Sciatic nerve (tissue), 2 donors: ENCODE measurements around the gene IVD. TPM values are rescaled to one million over a fixed set of nuclear protein-coding genes. Genes with fewer than 3 reads are reported as not detected.
A peak's percentile ranks its signal among the peaks of the same experiment; 100 is the strongest.

ENCODE experiments used
- ATAC-seq: fragments of 200-7000 bp; cut with Tn5 transposase; one replicate; pipeline ENCODE4 v1.9.1; 2020; ENCODE audit warnings: mild to moderate bottlenecking, moderate library complexity
- DNase-seq: peaks from one replicate; pipeline ENCODE4 v3.0.0-alpha.2; 2020; ENCODE audit warnings: low spot score
- intact Hi-C: fragments of 100-400 bp; cut with DNase I; formaldehyde crosslinking; loops from one replicate; pipeline ENCODE4 v1.14.2; 2022
- total RNA-seq: library from RNA; stranded (reverse); fragmentation: NEBNext Ultra II Directional; extraction: Animal tissue kit (Norgen Biotek cat#: 25700); gene quantifications from one replicate; pipeline ENCODE4 v1.2.1, GENCODE V29; 2021
- donor health status: DM: no; HTN: no; CAD: no.
- donor health status: DM: no; HTN: no; CAD: no.

IVD gene
- total RNA-seq, 1 donor from 2014 or later, result 67.8 TPM

DNA sequence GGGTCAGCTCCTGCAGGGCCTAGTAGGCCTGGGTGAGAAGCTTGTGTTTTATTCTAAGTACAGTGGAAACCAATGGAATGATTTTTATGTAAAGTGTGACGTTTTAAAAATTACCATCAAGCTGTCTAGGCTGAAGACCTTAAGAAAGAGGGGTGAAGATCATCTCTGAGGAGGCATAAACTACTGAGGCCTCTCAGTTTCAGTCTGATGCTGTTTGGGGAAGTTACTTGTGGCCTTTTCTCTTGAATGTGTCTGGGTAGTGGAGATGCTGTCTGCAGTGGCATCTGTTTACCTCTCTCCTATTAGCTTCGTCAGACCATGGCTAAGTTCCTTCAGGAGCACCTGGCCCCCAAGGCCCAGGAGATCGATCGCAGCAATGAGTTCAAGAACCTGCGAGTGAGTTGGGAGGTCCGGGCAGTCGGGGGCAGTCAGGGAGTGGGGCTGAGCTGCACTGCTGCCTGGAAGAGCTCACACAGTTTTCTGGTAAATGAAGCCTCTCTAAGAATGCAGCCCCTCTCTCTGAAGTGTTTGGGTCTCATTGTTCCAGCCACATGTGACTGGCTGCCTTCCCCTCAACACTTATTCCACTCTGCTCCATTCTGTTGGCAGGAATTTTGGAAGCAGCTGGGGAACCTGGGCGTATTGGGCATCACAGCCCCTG is 1.9 kb downstream of the IVD start:
- no peak for ATAC-seq
- no peak for DNase-seq
- intact Hi-C loops, result no loop called here

DNA sequence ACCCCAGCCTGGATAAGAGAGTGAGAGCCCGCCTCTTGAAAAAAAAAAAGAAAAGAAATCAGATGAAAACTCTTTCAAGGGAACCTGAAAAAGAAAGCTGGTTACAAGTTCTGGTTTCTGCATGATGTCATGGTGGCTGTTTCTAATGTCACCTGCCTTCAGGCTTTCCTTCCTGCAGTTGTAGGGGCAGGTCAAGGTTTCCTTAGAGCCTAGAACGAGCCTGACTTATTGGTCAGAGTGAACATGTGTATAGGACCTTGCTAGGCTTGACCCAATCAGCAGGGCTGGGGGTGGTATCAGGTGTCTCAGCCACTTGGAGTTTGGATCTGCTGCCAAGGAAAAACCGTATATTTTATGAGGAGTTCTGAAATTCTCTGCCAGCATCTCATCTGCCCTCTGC is 3.8 kb downstream of the IVD start:
- ATAC-seq, result no peak
- DNase-seq, result no peak
- intact Hi-C loops, result no loop called here

DNA sequence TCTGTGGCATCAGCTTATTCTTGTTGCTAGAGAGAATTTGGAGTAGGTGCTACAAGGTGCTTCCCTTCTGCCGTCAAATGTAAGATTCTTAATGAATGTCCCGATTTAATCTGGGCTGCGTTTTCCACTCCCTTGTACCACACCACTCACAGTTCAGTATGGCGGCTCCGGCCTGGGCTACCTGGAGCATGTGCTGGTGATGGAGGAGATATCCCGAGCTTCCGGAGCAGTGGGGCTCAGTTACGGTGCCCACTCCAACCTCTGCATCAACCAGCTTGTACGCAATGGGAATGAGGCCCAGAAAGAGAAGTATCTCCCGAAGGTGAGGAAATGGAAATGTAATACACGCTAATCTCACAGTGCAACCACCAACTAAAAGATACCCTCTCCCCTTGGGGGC is 4.9 kb downstream of the IVD start:
- intact Hi-C loops, result no loop called here
- ATAC-seq (no peak), DNase-seq (no peak)

DNA sequence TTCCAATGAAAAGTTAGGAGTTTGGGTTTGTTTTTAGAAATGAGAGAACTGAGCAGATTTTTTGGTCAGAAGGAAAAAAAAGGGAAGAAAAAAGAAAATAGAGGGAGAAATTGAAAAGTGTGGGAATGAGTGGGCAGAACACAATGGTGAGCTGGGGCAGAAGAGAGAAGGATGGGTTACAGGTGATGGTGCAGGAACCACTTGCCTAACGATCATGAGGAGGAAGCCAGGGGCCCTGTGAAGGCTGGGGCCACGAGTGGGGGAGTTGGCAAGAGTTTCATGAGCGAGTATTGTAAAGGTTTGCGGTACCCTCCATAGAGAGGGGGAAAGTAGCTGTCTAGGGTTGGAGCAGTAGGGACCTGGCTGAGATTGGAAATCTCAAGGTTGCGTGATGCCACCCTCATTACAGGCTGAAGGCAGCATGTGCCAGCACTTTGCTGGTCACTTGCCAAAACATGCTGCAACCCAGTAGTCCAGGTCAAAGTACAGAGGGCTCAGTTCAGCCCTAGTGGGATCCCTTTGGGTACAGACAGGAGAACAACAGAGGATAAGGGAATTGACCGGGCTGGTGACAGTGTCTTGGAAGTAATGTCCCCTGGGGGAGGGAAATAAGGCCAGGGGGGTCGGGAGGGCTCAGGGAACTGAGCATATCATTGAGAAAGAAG is 6.6 kb downstream of the IVD start:
- intact Hi-C loops, result no loop called here
- ATAC-seq (no peak), DNase-seq (no peak)

DNA sequence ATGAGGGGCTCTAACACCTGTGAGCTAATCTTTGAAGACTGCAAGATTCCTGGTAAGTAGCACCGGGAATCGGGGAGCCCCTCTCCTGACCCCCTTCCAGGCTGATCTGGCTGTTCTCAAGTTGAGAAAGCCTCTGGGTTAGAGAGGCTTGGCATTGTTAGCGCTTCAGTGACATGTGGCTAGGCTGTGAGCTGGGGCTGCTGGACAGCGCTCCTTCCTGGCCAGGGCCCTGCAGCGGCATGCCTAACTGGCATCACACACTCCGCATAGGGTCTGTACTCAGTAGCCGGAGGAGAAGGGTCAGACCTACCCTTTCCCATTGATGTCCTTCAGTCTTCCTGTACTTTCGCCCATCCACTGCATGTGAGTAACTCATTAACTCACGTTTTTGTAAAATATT is 7.4 kb downstream of the IVD start:
- peak; percentile 11 for ATAC-seq
- intact Hi-C loops, result no loop called here
- DNase-seq, result no peak

DNA sequence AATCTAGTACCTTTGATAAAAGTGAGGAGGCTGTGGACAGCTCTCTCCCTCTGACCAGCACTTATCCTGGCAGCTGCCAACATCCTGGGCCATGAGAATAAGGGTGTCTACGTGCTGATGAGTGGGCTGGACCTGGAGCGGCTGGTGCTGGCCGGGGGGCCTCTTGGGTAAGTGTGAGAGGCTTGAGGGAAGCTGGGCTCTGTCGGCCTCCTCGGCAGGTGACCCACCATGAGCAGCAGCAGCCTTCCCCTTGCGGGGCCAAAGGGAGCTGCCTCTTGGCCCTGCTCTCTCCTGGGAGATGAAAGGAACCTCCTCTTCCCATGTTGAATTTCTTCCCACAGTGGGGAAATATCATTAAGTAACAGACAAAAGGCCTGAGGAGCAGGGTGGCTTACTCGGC is 9.2 kb downstream of the IVD start:
- ATAC-seq (no peak), DNase-seq (no peak)
- intact Hi-C loops, result no loop called here

DNA sequence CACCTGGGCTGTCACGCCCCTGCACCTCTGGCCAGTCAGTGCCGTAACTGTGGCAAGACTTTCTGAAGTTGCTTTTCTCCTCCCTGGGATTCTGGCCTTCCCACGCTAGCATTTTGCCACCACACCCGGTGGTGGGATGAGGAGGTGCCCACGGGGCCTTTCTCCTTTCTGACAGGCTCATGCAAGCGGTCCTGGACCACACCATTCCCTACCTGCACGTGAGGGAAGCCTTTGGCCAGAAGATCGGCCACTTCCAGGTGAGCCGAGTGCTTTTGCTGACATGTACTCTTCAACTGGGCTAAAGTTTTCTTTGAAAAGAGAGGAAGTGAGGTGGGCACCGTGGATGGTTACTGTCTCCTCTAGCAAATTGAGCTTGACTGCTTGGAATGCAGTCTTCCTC is 9.6 kb downstream of the IVD start:
- ATAC-seq, result no peak
- intact Hi-C loops, result no loop called here
- DNase-seq, result no peak

DNA sequence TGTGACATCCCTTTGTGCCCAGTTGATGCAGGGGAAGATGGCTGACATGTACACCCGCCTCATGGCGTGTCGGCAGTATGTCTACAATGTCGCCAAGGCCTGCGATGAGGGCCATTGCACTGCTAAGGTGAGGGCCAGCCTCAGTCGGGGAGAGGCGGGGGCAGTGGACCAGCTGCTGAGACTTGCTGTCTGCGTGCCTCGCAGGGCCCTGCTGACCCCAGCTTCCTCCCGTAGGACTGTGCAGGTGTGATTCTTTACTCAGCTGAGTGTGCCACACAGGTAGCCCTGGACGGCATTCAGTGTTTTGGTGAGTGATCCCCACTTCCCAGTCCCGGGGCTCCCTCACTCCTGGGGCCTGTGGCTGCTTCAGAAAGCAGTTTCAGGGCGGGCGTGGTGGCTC is 10.5 kb downstream of the IVD start:
- no peak for DNase-seq
- intact Hi-C loops, result no loop called here

DNA sequence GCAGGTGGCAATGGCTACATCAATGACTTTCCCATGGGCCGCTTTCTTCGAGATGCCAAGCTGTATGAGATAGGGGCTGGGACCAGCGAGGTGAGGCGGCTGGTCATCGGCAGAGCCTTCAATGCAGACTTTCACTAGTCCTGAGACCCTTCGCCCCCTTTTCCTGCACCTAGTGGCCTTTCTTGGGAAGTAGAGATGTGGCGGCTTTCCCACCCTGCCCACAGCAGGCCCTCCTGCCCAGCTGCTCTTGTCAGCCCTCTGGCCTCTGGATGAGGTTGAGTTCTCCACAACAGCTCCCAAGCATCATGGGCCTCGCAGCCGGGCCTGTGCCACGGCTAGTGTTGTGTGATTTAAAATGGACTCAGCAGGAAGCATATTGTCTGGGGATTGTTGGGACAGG is 12.5 kb downstream of the IVD start:
- no peak for DNase-seq
- ATAC-seq, result no peak
- intact Hi-C loops, result no loop called here

More for the DNA sequence above, 10.5 kb downstream of the IVD start:
- ATAC-seq, result no peak

DNA sequence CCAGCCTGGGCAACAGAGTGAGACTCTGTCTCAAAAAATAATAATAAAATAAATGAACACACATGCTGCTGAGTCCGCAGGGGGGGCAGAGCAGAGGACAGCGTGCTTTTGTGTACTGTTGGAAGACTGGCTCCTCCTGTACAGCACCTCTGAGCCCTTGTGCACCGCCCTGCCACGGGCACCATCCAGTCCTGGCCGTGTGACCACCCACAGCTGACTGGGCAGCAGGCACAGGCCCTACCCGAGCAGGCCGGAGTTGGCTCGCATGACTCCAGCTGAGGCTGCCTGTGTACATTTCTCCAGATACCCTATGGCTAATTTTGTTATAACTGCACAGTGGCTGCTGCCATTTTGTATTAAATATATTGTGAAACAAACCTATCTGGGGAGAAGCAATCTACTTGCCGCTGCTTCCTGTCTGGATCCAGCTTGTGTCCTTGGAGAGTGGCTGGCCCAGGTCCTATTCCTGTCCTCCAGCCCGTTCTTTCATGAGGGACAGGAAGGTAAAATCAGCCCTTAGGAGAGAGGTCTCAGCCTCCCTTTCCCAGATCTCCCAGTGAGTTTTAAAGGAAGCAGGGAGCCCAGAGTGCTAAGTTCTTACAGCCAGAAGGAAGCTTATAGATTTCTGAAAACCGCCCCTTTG is 14.6 kb downstream of the IVD start:
- intact Hi-C loops, result loop anchor here (5.0 kb wide), 1 partner anchor 138 kb away; the partner anchor contains the start of gene ANKRD63
- ATAC-seq (no peak), DNase-seq (no peak)

DNA sequence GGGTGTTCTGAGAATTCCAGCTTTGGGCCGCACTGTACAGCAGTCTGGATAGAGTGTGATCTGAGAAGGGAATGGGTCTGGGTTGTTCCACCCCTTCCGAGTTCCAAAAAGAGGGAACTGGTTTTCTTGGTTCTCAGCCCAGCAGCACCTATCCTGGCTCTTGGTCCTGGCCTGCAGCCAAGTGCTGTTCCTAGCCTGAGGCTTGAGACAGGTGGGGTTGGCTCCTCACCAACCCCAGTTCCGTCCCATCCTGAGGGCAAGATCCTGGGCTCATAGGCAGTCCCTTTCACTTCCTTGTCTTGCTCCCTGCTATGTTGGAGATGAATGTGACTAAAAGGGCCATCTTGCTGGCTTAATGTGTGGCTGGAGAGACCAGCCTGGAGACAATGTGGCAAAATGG is 15.2 kb downstream of the IVD start:
- peak; percentile 28 for ATAC-seq
- DNase-seq, result no peak
- intact Hi-C loops, result loop anchor here (5.0 kb wide), 1 partner anchor 138 kb away; the partner anchor contains the start of gene ANKRD63

DNA sequence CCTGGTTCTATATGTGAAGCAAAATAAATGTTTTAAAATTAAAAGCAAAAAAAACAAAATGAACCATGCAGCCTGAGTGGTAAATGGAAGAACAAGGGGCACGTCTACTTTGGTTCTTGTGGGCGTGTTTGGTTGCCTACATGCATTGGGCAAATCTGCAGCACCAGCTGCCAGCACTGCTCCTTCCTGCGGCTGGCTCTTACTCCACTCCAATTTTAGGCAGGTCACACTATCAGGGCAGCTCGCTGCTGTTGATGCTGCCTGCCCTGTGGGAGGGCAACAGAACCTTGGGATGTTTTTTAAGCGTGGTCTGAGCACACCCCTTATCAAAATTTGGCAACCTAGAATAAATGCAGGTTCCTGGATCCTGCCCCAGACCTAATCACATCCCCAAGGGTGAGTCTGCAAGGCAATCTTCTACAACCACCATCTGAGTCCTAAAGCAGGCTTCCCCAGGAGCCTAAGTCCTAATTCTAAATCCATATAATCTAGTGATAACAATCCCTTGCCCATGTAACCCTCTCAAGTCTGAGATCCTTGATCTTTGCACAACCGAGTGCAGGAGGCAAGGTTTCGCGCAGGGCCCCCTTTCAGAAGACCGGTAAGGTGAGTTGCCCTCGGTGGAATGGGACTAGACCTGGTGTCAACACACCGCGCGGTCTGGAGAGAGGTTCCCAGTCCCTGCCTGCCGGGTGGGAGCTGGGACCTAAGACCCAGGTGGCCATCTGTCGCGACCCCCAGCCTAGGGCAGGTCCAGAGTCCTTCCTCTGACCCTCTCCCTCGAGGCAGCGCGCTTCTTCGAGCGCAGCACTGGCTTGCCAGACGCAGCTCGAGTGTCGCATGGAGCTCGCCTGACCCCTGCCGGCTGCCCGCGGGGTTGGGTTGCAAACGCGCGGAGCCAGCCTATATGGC is 15.9 kb downstream of the IVD start:
- intact Hi-C loops, result loop anchor here (5.0 kb wide), 1 partner anchor 139 kb away; the partner anchor contains the start of gene ANKRD63
- DNase-seq (peak; percentile 89), ATAC-seq (peak; percentile 96)

DNA sequence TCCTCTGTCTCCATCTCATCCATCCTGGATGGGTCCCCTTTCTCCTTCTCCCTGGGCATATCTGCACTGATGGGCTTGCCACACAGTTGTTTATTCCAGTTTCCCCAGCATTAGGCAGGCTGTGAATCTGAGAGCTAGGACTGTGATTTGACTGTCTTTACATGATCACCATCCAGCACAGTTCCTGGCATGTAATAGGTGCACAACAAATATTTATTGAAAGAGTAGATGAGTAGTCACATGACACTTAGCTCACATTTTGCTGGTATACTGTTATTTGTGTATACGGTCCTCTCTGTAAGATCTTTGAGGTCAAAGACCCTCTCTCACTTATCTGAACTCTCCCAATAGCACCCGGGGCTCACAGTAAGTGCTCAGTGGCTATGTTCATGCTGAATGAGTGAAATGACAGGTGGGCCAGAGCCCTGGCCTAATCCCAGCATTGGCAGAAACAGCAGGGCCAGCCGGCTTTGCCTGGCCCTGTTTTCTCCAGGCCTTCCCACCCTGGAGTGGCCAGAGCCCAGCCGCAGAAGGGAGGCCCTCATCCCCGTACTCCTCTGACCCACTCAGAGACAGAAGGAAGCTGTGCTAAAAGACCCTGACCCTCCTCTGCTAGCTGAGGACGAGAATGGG is 19.0 kb downstream of the IVD start:
- DNase-seq (no peak), ATAC-seq (no peak)
- intact Hi-C loops, result loop anchor here (5.0 kb wide), 1 partner anchor 142 kb away; the partner anchor contains the start of gene ANKRD63

DNA sequence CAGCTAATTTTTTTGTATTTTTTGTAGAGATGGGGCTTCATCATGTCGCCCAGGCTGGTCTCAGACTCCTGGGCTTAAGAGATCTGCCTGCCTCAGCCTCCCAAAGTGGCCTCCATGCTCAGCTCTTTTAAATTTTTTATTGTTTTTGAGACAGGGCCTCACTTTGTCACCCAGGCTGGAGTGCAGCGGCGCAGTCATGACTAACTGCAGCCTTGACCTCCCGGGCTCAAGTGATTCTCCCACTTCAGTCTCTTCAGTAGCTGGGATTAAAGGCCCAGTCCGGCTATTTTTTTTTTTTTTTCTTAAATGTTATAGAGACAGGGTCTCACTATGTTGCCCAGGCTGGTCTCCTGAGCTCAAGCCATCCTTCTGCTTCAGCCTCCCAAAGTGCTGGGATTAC is 20.1 kb downstream of the IVD start:
- ATAC-seq, result no peak
- DNase-seq, result no peak
- intact Hi-C loops, result no loop called here

DNA sequence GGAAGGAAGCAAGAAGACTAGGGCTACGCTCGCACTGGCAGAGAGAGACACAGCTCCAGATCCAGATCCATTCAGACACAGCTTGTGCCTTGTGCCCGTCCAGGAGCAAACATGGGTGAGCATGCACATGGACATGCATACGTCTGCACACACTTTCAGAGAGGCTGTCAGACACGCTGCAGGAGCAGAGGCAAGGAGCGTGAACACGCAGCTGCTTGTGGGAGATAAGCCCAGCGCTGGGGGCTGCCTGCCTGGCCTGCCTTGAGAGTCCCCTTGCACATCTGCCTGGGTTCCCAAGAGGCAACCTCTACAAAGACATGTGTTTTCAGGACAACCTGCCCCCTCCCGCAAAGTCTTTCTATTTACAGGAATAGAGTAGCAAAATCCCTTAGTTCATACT is 21.6 kb downstream of the IVD start:
- no peak for DNase-seq
- intact Hi-C loops, result no loop called here
- no peak for ATAC-seq

DNA sequence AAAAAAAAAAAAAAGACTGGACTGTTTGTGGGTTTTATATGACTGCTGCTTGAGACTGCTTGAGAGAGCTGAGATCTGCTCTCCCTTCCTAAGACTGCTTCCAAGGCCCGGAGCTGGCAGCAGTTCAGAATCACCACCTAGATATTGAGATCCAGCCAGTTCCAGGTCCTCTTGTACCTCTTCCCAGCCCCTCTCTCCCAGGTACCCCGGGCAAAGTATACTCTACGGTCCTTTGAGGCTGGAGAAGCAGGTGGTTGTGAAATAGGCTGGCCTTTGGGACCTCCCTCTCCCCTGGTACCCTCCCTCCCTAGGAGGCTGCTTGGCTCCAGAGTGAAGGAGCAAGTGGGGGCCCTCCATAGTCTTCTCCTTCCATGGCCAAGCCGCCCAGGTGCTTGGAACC is 22.6 kb downstream of the IVD start:
- no peak for DNase-seq
- no peak for ATAC-seq
- intact Hi-C loops, result no loop called here

DNA sequence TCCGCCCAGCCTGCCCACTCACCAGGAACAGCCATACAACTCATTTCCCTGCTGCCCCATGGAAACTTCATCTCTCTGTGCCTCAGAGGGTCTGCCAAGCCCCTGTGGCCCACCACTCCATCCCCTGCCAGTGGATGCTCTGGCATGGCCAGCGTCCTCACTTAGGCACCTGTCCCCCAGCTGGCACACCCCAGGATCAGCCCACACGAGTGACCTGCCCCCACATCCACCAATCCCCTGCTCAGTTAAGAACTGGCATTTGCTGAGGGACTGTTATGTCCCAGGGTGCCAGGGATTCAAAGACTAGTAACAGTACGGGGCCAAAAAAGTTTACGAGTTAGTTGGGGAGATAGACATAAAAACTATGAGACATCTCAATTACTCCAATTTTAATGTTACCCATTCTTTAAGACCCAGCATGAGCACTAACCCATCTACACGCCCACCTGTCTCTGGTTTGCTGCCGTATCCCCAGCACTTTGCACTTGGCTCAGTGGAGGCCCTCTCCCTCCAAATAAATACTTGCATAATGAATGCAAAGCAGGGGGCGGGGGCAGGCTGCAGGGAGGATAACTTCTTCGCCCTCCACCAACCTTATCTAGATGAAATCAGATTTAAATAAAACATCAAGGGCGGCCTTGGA is 23.6 kb downstream of the IVD start:
- intact Hi-C loops, result no loop called here
- ATAC-seq (no peak), DNase-seq (no peak)

DNA sequence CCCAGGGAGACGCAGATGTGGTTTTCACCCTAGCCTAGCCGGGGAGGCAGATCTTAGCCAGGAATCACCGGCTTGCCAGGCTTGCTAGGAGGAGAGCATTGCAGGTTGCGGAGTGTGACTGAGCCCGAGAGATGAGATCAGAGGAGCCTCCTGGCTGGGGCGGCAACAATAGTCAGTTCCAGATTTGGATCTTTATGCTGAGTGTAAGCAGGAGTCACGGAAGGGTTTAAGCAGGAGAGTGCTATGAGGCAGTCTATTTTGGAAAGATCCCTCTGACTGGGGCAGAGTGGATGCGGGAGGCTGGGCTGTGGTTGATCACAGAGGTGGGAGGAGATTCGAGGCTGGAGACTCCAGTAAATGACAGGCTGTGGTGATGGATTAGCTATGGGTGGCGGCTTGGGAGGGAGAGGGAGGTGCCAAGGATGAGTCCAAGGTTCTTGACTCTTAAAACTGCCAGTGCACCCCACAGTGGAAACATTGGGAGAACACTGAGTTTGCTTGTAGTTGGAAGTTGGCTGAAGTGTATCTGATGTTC is 24.7 kb downstream of the IVD start:
- peak; percentile 43 for ATAC-seq
- intact Hi-C loops, result no loop called here
- DNase-seq, result no peak
